Activated B cell treated with CpG ODN at 0.5 μM for 24 hours (primary cell): ENCODE measurements around the gene SZRD1. TPM values are rescaled to one million over a fixed set of nuclear protein-coding genes. Genes with fewer than 3 reads are reported as not detected.

ENCODE experiments used
- ATAC-seq: fragments of 200-7000 bp; cut with Tn5 transposase; one replicate; pipeline ENCODE4 v1.10.0; 2021; ENCODE audit warnings: low read depth, mild to moderate bottlenecking, moderate library complexity
- CTCF ChIA-PET: fragments of 350-600 bp; sonication (Branson Sonifier 250); formaldehyde crosslinking; loops from one replicate; lab custom pipeline; 2021; ENCODE audit warnings: antibody characterized with exemption; lab: Charles Lee
- POLR2A ChIA-PET: fragments of 350-600 bp; sonication (Branson Sonifier 250); formaldehyde crosslinking; loops from one replicate; lab custom pipeline; 2021; ENCODE audit warnings: antibody characterized with exemption; lab: Charles Lee
- DNase-seq: peaks from one replicate; pipeline ENCODE4 v3.0.0; 2022
- H3K27ac Mint-ChIP-seq: one replicate; pipeline ENCODE4 v1.8.0; 2020; ENCODE audit warnings: mixed read lengths
- H3K27me3 Mint-ChIP-seq: one replicate; pipeline ENCODE4 v1.8.0; 2021; ENCODE audit warnings: mixed read lengths
- H3K36me3 Mint-ChIP-seq: one replicate; pipeline ENCODE4 v1.8.0; 2021; ENCODE audit warnings: low read depth, mixed read lengths
- H3K4me1 Mint-ChIP-seq: one replicate; pipeline ENCODE4 v1.8.0; 2021; ENCODE audit warnings: mixed read lengths
- H3K4me3 Mint-ChIP-seq: one replicate; pipeline ENCODE4 v1.8.0; 2020; ENCODE audit warnings: mild to moderate bottlenecking, mixed read lengths
- H3K9me3 Mint-ChIP-seq: one replicate; pipeline ENCODE4 v1.8.0; 2020; ENCODE audit warnings: mixed read lengths
- intact Hi-C: fragments of 100-400 bp; cut with micrococcal nuclease; formaldehyde crosslinking; loops from one replicate; pipeline ENCODE4 v1.15.1; 2024
- total RNA-seq: library from RNA; stranded (reverse); gene quantifications from 2 replicates; pipeline ENCODE4 v1.2.3, GENCODE V29; 2022
- TF ChIP-seq, protein P1 (sequence below): fragments of 200-600 bp; IDR thresholded peaks from one replicate; pipeline ENCODE4 v1.8.0; 2022; ENCODE audit warnings: antibody characterized with exemption, mild to moderate bottlenecking

Gene SZRD1
- total RNA-seq, 1 donor from 2014 or later: 184 TPM

GRCh38 chr1:16348414-16349182 is 18.4 kb upstream of the SZRD1 start:
- POLR2A ChIA-PET: no interaction called here
- no peak for DNase-seq
- TF ChIP-seq, protein P1, sequence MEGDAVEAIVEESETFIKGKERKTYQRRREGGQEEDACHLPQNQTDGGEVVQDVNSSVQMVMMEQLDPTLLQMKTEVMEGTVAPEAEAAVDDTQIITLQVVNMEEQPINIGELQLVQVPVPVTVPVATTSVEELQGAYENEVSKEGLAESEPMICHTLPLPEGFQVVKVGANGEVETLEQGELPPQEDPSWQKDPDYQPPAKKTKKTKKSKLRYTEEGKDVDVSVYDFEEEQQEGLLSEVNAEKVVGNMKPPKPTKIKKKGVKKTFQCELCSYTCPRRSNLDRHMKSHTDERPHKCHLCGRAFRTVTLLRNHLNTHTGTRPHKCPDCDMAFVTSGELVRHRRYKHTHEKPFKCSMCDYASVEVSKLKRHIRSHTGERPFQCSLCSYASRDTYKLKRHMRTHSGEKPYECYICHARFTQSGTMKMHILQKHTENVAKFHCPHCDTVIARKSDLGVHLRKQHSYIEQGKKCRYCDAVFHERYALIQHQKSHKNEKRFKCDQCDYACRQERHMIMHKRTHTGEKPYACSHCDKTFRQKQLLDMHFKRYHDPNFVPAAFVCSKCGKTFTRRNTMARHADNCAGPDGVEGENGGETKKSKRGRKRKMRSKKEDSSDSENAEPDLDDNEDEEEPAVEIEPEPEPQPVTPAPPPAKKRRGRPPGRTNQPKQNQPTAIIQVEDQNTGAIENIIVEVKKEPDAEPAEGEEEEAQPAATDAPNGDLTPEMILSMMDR: no peak
- ATAC-seq: no peak
- no peaks in the 10 kb centered on the region for H3K9me3 Mint-ChIP-seq
- intact Hi-C loops: no loop called here
- no peak overlapping the region for H3K27ac Mint-ChIP-seq
- H3K36me3 Mint-ChIP-seq: peaks cover 3% of the 10 kb centered on the region
- H3K4me3 Mint-ChIP-seq: no peak overlapping the region
- H3K4me1 Mint-ChIP-seq: peaks cover 42% of the 10 kb centered on the region
- H3K27me3 Mint-ChIP-seq: no peaks in the 10 kb centered on the region
- CTCF ChIA-PET: interaction anchor here (0.8 to 1.5 kb wide), 3 partner anchors 15 to 270 kb away, joined by 3 read pairs; no protein-coding TSS in a partner anchor

DNA sequence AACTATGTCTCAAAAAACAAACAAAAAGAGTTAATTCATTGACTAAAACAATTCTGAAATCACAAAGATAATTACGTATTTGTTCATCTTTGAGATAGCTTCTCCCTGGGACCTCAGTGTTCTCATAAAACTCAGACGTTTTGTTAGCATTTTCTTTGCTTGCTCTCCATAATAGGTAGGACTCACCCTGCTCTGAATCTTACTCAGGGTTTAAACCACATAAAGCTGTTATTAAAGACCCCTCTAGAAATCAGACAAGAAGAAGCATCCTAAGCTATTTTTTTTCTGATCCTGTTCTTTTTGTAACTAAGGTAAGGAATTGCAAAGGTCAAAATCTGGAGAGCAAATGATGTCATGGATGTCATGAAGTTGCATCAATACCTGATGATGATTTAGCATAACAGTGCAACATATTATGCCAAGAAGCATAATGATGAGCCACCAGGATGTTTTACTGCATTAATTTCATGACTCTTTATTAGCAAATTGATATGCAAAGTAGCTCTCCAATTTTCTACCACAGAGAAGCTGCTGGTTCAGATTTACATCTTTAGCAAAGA is 17.1 kb upstream of the SZRD1 start:
- CTCF ChIA-PET: interaction anchor here (1.5 kb wide), 1 partner anchor 18 kb away, joined by 3 read pairs; no protein-coding TSS in a partner anchor
- no peaks in the 10 kb centered on the region for H3K9me3 Mint-ChIP-seq
- TF ChIP-seq, protein P1: no peak
- peaks cover 42% of the 10 kb centered on the region for H3K4me1 Mint-ChIP-seq
- no peak overlapping the region for H3K27ac Mint-ChIP-seq
- ATAC-seq: no peak
- DNase-seq: no peak
- peaks cover 3% of the 10 kb centered on the region for H3K36me3 Mint-ChIP-seq
- intact Hi-C loops: loop anchor here (5.0 kb wide), 4 partner anchors 43 to 602 kb away; partner anchors contain the start of gene NECAP2
- no peaks in the 10 kb centered on the region for H3K27me3 Mint-ChIP-seq
- POLR2A ChIA-PET: interaction anchor here (0.6 kb wide), 1 partner anchor 12 kb away, joined by 5 read pairs; no protein-coding TSS in a partner anchor
- no peak overlapping the region for H3K4me3 Mint-ChIP-seq

GRCh38 chr1:16351456-16351993 is 15.5 kb upstream of the SZRD1 start:
- no peak for ATAC-seq
- H3K9me3 Mint-ChIP-seq: no peaks in the 10 kb centered on the region
- intact Hi-C loops: loop anchor here (1.0 to 5.0 kb wide), 5 partner anchors 16 to 601 kb away; partner anchors contain the start of genes NECAP2 and SZRD1

DNA sequence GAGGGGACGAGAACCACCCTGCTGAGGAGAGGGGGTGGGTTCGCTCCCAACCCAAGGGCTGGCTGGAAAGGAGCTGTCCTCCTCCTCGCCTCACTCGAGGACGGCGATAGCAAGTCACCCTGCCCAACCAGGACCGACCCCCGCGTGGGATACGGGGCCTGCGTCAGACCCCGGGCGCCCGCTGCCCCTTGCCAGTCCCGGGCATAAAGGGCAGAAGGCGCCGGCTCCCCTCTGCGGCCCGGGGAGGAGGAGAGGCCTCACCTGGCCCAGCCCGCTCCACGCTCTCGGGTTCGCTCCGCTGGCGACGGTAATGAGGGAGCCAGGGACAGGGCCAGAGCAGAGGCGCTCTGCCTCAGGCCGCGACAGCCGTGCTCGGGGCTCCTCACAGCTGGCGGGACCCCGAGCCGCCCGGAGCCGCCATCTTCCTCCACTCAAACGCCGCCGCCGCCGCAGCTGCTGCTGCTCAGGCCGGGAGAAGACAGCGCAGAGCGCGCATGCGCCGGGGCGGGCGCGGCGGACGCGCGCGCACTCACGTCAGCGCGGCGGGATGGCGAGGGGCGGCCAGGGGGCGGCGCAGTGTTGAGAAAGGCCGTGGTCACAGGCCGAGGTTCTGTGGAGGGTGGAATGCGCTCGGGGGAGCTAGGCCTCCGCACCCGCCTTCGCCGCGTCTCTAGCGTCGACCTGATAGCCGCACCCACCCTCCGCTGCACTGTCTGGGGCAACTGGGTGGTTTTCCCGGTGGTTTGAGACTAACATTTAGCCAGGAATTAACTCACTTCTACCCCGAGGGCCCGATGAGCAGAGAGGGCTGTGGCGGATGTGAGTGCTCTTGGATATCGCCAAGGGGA is 14.8 kb upstream of the SZRD1 start, which contains the start of gene FBXO42:
TSS of gene FBXO42 (minus strand) at position 487 of the 848 bp plus-strand sequence. CDS start 37,062 bp downstream, outside the sequence.
- Mint-ChIP-seq H3K4me3 (peak within 1 kb of the TSS; percentile 88), H3K4me1 (peaks cover 38% of the 10 kb centered on the region), H3K27me3 (no peaks in the 10 kb centered on the region), H3K36me3 (peaks cover 1% of the 10 kb centered on the region), H3K27ac (peak within 1 kb of the TSS; percentile 88), H3K9me3 (no peaks in the 10 kb centered on the region)
- peak; percentile 91 for ATAC-seq
- ChIA-PET POLR2A (interaction anchor here (0.6 to 1.9 kb wide), 11 partner anchors 10 to 729 kb away, joined by 3 to 24 read pairs (median 5); partner anchors contain the start of genes RNU1-1 and SZRD1), CTCF (interaction anchor here (0.6 to 2.0 kb wide), 5 partner anchors 9 to 88 kb away, joined by 3 to 13 read pairs (median 3); partner anchors contain the start of gene NECAP2)
- peak; percentile 94 for DNase-seq
- TF ChIP-seq, protein P1: no peak
- intact Hi-C loops: loop anchor here (1.0 to 5.0 kb wide), 6 partner anchors 15 to 600 kb away; partner anchors contain the start of genes CPLANE2, NECAP2 and SZRD1

More at GRCh38 chr1:16351456-16351993, 15.5 kb upstream of the SZRD1 start:
- TF ChIP-seq, protein P1: no peak
- Mint-ChIP-seq H3K36me3 (peaks cover 1% of the 10 kb centered on the region), H3K27me3 (no peaks in the 10 kb centered on the region), H3K4me1 (peaks cover 38% of the 10 kb centered on the region), H3K4me3 (peak overlapping the region; percentile 88), H3K27ac (peak overlapping the region; percentile 74)
- no peak for DNase-seq
- ChIA-PET POLR2A (interaction anchor here (0.6 to 1.9 kb wide), 9 partner anchors 10 to 729 kb away, joined by 3 to 24 read pairs (median 5); partner anchors contain the start of genes RNU1-1 and SZRD1), CTCF (interaction anchor here (0.6 to 2.0 kb wide), 5 partner anchors 9 to 88 kb away, joined by 3 to 13 read pairs (median 3); partner anchors contain the start of gene NECAP2)
